Endothelial cell of umbilical vein (primary cell): ENCODE measurements around the gene SUV39H1. TPM values are rescaled to one million over a fixed set of nuclear protein-coding genes. Genes with fewer than 3 reads are reported as not detected.
"Not testable (repeated sequence)": the region's sequence is repeated elsewhere in the genome, so short reads cannot be mapped to it uniquely, and the experiment has no call there.

Source experiments
- BruUV-seq: library from RNA; stranded (reverse); fragments of 400-500 nt; replicated peaks from 2 replicates; lab custom pipeline; 2021; lab: Mats Ljungman, UMichigan
- CTCF ChIA-PET: fragments of 300-600, 350-600 bp; sonication (Branson Sonifier 250); formaldehyde crosslinking; loops from one replicate; lab custom pipeline; 2021; ENCODE audit warnings: antibody characterized with exemption, inconsistent platforms; lab: Charles Lee
- POLR2A ChIA-PET: fragments of 300-600, 350-600 bp; sonication (Branson Sonifier 250); formaldehyde crosslinking; loops from one replicate; lab custom pipeline; 2021; ENCODE audit warnings: antibody characterized with exemption, inconsistent platforms; lab: Charles Lee
- DNase-seq: peaks from one replicate; pipeline ENCODE4 v3.0.0-alpha.2; 2011; ENCODE audit warnings: low read depth, low spot score
- FAIRE-seq: peaks from 2 replicates; lab custom pipeline; 2011; peaks lifted over from hg19 to GRCh38; lab: Jason Lieb, UNC
- H2AFZ ChIP-seq: 2 replicates; pipeline ENCODE4 v1.6.0; 2012; ENCODE audit warnings: low read depth, low read length, control low read depth, inconsistent platforms
- H3K27ac ChIP-seq: 2 replicates; pipeline ENCODE4 v1.5.1; 2011; ENCODE audit warnings: low read depth, mild to moderate bottlenecking, control low read depth, low read length, moderate library complexity; ENCODE audit not compliant: insufficient read depth
- H3K27me3 ChIP-seq, 2 experiments: 2 replicates each; pipeline versions ENCODE4 v1.6.0 to v1.6.1; 2011; ENCODE audit warnings: low read length in 2 of 2, mixed read lengths in 1 of 2; ENCODE audit not compliant: control insufficient read depth in 2 of 2, insufficient read depth in 2 of 2
- H3K36me3 ChIP-seq, 2 experiments: 2 replicates in 1 of 2; 3 replicates in 1 of 2; pipeline ENCODE4 v1.5.1; 2011; ENCODE audit warnings: low read length in 2 of 2, mild to moderate bottlenecking in 1 of 2, moderate library complexity in 1 of 2; ENCODE audit not compliant: control insufficient read depth in 2 of 2, insufficient read depth in 2 of 2; ENCODE audit errors: extremely low read depth in 1 of 2
- H3K4me1 ChIP-seq: 3 replicates; pipeline ENCODE4 v1.5.1; 2011; ENCODE audit warnings: mild to moderate bottlenecking, low read length; ENCODE audit not compliant: control insufficient read depth, insufficient read depth; ENCODE audit errors: extremely low read depth
- H3K4me2 ChIP-seq: 2 replicates; pipeline ENCODE4 v1.6.1; 2011; ENCODE audit warnings: low read length, control low read depth, mixed read lengths; ENCODE audit not compliant: insufficient read depth
- H3K4me3 ChIP-seq, 3 experiments: fragments of 200-600 bp in 1 of 3; sonication (generic), shearing (Covaris generic) in 1 of 3; replicated peaks in 1 of 3; 2 replicates each; pipeline ENCODE4 v1.5.1; 2011 to 2016; ENCODE audit warnings: control low read depth in 3 of 3, low read length in 3 of 3, mild to moderate bottlenecking in 2 of 3, inconsistent platforms in 1 of 3, low read depth in 1 of 3, moderate library complexity in 1 of 3; ENCODE audit not compliant: insufficient read depth in 1 of 3
- H3K79me2 ChIP-seq: 2 replicates; pipeline ENCODE4 v1.6.0; 2012; ENCODE audit warnings: low read length, inconsistent platforms; ENCODE audit not compliant: control insufficient read depth, insufficient read depth
- H3K9ac ChIP-seq: replicated peaks from 2 replicates; pipeline ENCODE3; 2011; ENCODE audit warnings: low read length, control low read depth; ENCODE audit not compliant: insufficient read depth; ENCODE audit errors: extremely low read depth
- H3K9me1 ChIP-seq: replicated peaks from 3 replicates; pipeline ENCODE4 v1.6.0; 2011; ENCODE audit warnings: mild to moderate bottlenecking, low read length; ENCODE audit not compliant: control insufficient read depth, insufficient read depth; ENCODE audit errors: extremely low read depth
- H3K9me3 ChIP-seq: replicated peaks from 2 replicates; pipeline ENCODE4 v1.5.1; 2012; ENCODE audit warnings: low read length, inconsistent platforms; ENCODE audit not compliant: control insufficient read depth, insufficient read depth
- H4K20me1 ChIP-seq: replicated peaks from 2 replicates; pipeline ENCODE3; 2011; ENCODE audit warnings: mild to moderate bottlenecking, low read length; ENCODE audit not compliant: control insufficient read depth, insufficient read depth; ENCODE audit errors: extremely low read depth
- EZH2 ChIP-seq: IDR thresholded peaks from 2 replicates; pipeline ENCODE4 v1.6.1; 2012; ENCODE audit warnings: borderline replicate concordance, low read depth, mild to moderate bottlenecking, moderate library complexity, low read length, inconsistent platforms; ENCODE audit not compliant: severe bottlenecking
- FOS ChIP-seq: IDR thresholded peaks from 2 replicates; pipeline ENCODE4 v1.6.1; 2011; ENCODE audit warnings: mild to moderate bottlenecking, low read length, moderate library complexity, borderline replicate concordance; ENCODE audit not compliant: insufficient read depth
- GATA2 ChIP-seq: IDR thresholded peaks from 2 replicates; pipeline ENCODE4 v1.7.0; 2011; ENCODE audit warnings: low read depth, mild to moderate bottlenecking, moderate library complexity, mixed read lengths, low read length; ENCODE audit not compliant: insufficient read length, insufficient read depth
- JUN ChIP-seq: IDR thresholded peaks from 2 replicates; pipeline ENCODE4 v1.6.1; 2011; ENCODE audit warnings: borderline replicate concordance, low read depth; ENCODE audit not compliant: insufficient read length, insufficient read depth
- MYC ChIP-seq: IDR thresholded peaks from one replicate; pipeline ENCODE4 v1.6.1; 2011; ENCODE audit warnings: mild to moderate bottlenecking, low read depth, low read length
- POLR2A ChIP-seq: IDR thresholded peaks from 2 replicates; pipeline ENCODE4 v1.6.1; 2012; ENCODE audit warnings: low read depth, mild to moderate bottlenecking, control low read depth, low read length
- POLR2AphosphoS5 ChIP-seq: IDR thresholded peaks from 2 replicates; pipeline ENCODE4 v1.6.1; 2012; ENCODE audit warnings: low read depth, mild to moderate bottlenecking, control low read depth, low read length, moderate library complexity; ENCODE audit not compliant: insufficient read depth
- dilution Hi-C: fragments of 300-500 bp; cut with MboI; formaldehyde crosslinking; loops from one replicate; pipeline ENCODE4 v1.15.0; 2019; ENCODE audit warnings: low sequenced_read_pairs; ENCODE audit not compliant: extremely low pct_ligation_motif_present
- intact Hi-C: fragments of 100-400 bp; cut with micrococcal nuclease; formaldehyde crosslinking; loops from one replicate; pipeline ENCODE4 v1.10.0; 2022
- polyA plus RNA-seq, 4 experiments: library from polyadenylated mRNA; depleted of rRNA in 3 of 4; stranded (reverse) in 3 of 4; unstranded in 1 of 4; fragments of >200 nt; gene quantifications; 2 replicates each; pipeline versions ENCODE4 v1.2.1 to v1.2.3, GENCODE V29; 2011 to 2012; ENCODE audit warnings: missing spikeins in 1 of 4
- total RNA-seq: library from RNA; stranded (reverse); gene quantifications from 2 replicates; pipeline ENCODE4 v1.2.3, GENCODE V29; 2021
- TF ChIP-seq, protein P1 (sequence below): IDR thresholded peaks from 2 replicates; pipeline ENCODE4 v1.6.1; 2011; ENCODE audit not compliant: insufficient read depth, insufficient read length
- TF ChIP-seq, protein P2 (sequence below), 2 donors: IDR thresholded peaks; 1 replicate in 1 of 2; 2 replicates in 1 of 2; pipeline ENCODE4 v1.5.1; 2011; ENCODE audit warnings: low read length in 2 of 2, mild to moderate bottlenecking in 2 of 2, moderate library complexity in 2 of 2, control low read depth in 1 of 2, inconsistent platforms in 1 of 2, low read depth in 1 of 2; ENCODE audit not compliant: insufficient read depth in 1 of 2; ENCODE audit errors: extremely low read depth in 1 of 2

Gene SUV39H1
- total and polyA plus RNA-seq, 2 donors (not counting 3 experiments of a cell fraction or from before 2014, with no cell fraction given) = 18.2 to 19.0 TPM

DNA sequence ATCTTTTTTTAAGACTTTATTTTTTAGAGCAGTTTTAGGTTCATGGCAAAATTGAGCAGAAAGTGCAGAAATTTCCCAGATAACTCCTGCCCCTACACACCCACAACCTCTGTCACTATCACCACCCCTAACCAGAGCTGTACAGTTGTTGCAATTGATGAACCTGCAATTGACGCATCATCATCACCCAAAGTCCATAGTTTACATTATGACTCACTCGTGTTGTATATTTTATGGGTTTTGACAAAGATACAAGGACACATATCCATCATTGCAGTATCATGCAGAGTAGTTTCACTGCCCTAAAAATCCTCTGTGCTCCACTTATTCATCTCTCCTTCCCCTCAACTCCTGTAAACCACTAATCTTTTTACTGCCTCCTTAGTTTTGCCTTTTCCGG lies 47.4 kb upstream of the SUV39H1 start:
- Histone ChIP-seq H3K27ac (no peak overlapping the region), H3K27me3 (peaks cover 3 to 6% of the 10 kb centered on the region in 2 experiments), H3K79me2 (no peaks in the 10 kb centered on the region), H3K9me3 (no peaks in the 10 kb centered on the region), H3K4me3 (no peak overlapping the region), H3K9me1 (no peaks in the 10 kb centered on the region), H3K4me1 (no peaks in the 10 kb centered on the region), H3K36me3 (no peaks in the 10 kb centered on the region), H3K4me2 (no peak overlapping the region), H4K20me1 (no peaks in the 10 kb centered on the region), H3K9ac (no peak overlapping the region), H2AFZ (no peak overlapping the region)
- dilution Hi-C loops (no loop called here), intact Hi-C loops (loop anchor here (5.0 kb wide), 1 partner anchor 298 kb away; no protein-coding TSS in a partner anchor)
- FAIRE-seq = no peak
- ChIA-PET CTCF (interaction anchor here (0.9 to 1.5 kb wide), 5 partner anchors 17 to 458 kb away, joined by 3 read pairs; no protein-coding TSS in a partner anchor), POLR2A (no interaction called here)
- TF ChIP-seq, protein P1, sequence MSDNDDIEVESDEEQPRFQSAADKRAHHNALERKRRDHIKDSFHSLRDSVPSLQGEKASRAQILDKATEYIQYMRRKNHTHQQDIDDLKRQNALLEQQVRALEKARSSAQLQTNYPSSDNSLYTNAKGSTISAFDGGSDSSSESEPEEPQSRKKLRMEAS = no peak
- TF ChIP-seq, protein P2, sequence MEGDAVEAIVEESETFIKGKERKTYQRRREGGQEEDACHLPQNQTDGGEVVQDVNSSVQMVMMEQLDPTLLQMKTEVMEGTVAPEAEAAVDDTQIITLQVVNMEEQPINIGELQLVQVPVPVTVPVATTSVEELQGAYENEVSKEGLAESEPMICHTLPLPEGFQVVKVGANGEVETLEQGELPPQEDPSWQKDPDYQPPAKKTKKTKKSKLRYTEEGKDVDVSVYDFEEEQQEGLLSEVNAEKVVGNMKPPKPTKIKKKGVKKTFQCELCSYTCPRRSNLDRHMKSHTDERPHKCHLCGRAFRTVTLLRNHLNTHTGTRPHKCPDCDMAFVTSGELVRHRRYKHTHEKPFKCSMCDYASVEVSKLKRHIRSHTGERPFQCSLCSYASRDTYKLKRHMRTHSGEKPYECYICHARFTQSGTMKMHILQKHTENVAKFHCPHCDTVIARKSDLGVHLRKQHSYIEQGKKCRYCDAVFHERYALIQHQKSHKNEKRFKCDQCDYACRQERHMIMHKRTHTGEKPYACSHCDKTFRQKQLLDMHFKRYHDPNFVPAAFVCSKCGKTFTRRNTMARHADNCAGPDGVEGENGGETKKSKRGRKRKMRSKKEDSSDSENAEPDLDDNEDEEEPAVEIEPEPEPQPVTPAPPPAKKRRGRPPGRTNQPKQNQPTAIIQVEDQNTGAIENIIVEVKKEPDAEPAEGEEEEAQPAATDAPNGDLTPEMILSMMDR (IDR thresholded peaks at IDR 0.05; ENCODE audit: extremely low read depth in 1 of 2, insufficient read depth in 1 of 2, low read depth in 1 of 2, low read length in 2 of 2) = no peak
- TF ChIP-seq EZH2 (no peak), JUN (no peak), POLR2AphosphoS5 (no peak), FOS (no peak), MYC (no peak), POLR2A (no peak), GATA2 (no peak)
- no TSS peak for BruUV-seq
- DNase-seq = no peak

GRCh38 chrX:48652055-48652579 lies 44.4 kb upstream of the SUV39H1 start:
- H2AFZ ChIP-seq, CTCF ChIA-PET, H3K79me2 ChIP-seq, intact Hi-C loops, BruUV-seq, H3K4me3 ChIP-seq, POLR2A ChIA-PET, DNase-seq, H3K4me1 ChIP-seq, H3K9me1 ChIP-seq, H3K27me3 ChIP-seq, H3K36me3 ChIP-seq, H3K27ac ChIP-seq, H3K9ac ChIP-seq, dilution Hi-C loops, H4K20me1 ChIP-seq, H3K4me2 ChIP-seq, H3K9me3 ChIP-seq: not testable (repeated sequence)
- FAIRE-seq = peak; percentile 48

DNA sequence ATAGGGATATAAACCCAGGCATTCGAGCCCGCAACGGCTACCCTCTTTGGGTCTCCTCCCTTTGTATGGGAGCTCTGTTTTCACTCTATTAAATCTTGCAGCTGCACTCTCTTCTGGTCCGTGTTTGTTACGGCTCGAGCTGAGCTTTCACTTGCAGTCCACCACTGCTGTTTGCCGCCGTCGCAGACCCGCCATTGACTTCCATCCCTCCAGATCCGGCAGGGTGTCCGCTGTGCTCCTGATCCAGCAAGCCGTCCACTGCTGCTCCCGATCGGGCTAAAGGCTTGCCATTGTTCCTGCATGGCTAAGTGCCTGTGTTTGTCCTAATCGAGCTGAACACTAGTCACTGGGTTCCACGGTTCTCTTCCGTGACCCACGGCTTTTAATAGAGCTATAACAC lies 41.8 kb upstream of the SUV39H1 start:
- dilution Hi-C loops, H3K9me3 ChIP-seq, H3K27ac ChIP-seq, H3K4me3 ChIP-seq, H3K4me2 ChIP-seq, H3K9me1 ChIP-seq, intact Hi-C loops, H3K9ac ChIP-seq, H3K36me3 ChIP-seq, POLR2A ChIA-PET, H2AFZ ChIP-seq, BruUV-seq, CTCF ChIA-PET, H4K20me1 ChIP-seq, DNase-seq, H3K4me1 ChIP-seq, FAIRE-seq, H3K79me2 ChIP-seq, H3K27me3 ChIP-seq: not testable (repeated sequence)
